Testis (tissue), 3 donors: ENCODE data around the gene RHBDD3. TPM values are rescaled to one million over a fixed set of nuclear protein-coding genes. Genes with fewer than 3 reads are reported as not detected.

Experiments used
- DNase-seq: peaks from one replicate; pipeline ENCODE4 v3.0.0-alpha.2; 2019
- H3K27ac ChIP-seq, 2 donors: fragments of 200-600 bp; sonication (generic); one replicate each; pipeline ENCODE4 v1.5.1; 2019
- H3K27me3 ChIP-seq: fragments of 200-600 bp; sonication (generic); one replicate; pipeline ENCODE4 v1.5.1; 2019
- H3K36me3 ChIP-seq: fragments of 200-600 bp; sonication (generic); one replicate; pipeline ENCODE4 v1.5.1; 2017; ENCODE audit warnings: low read depth; ENCODE audit errors: missing control alignments
- H3K4me1 ChIP-seq: fragments of 200-600 bp; sonication (generic); one replicate; pipeline ENCODE4 v1.5.1; 2019
- H3K4me3 ChIP-seq, 2 donors: fragments of 200-600 bp; sonication (generic); one replicate each; pipeline ENCODE4 v1.5.1; 2017 to 2019
- H3K9me3 ChIP-seq: fragments of 200-600 bp; sonication (generic); one replicate; pipeline ENCODE4 v1.5.1; 2017
- POLR2A ChIP-seq: fragments of 450-650 bp; IDR thresholded peaks from one replicate; pipeline ENCODE4 v1.6.1; 2017; ENCODE audit warnings: antibody characterized with exemption, mild to moderate bottlenecking, moderate library complexity
- WGBS, 2 donors: methylation state at CpG; one replicate each; pipeline ENCODE4 v1.1.5; 2018; 5-methylcytosine and 5-hydroxymethylcytosine counted together
- intact Hi-C: fragments of 100-400 bp; cut with DNase I; formaldehyde crosslinking; loops from one replicate; pipeline ENCODE4 v1.15.1; 2023; ENCODE audit warnings: low total_unique reads
- polyA plus RNA-seq: library from polyadenylated mRNA; stranded (reverse); fragments of 350-450 nt; fragmentation: Illumina TruSeq; extraction: RNeasy Lipid Tissue Mini Kit (QIAGEN cat#74804); gene quantifications from one replicate; pipeline ENCODE4 v1.2.3, GENCODE V29; 2014; ENCODE audit warnings: low read depth, low replicate concordance; ENCODE audit not compliant: insufficient read depth
- total RNA-seq, 2 donors: library from RNA; depleted of rRNA; stranded (reverse); fragments of >200 nt; gene quantifications; one replicate each; pipeline ENCODE4 v1.2.3, GENCODE V29; 2016
- TF ChIP-seq, protein P1 (sequence below), 3 experiments: fragments of 450-650 bp in 2 of 3; fragments of 200-600 bp in 1 of 3; sonication (generic) in 1 of 3; IDR thresholded peaks; one replicate each; pipeline ENCODE4 v1.5.1; 2016 to 2019; ENCODE audit warnings: antibody characterized with exemption in 3 of 3, mild to moderate bottlenecking in 2 of 3, moderate library complexity in 1 of 3

The RHBDD3 gene
- total and polyA plus RNA-seq, 3 donors from 2014 or later = 55.1 to 99.2 (median 66.8) TPM

DNA sequence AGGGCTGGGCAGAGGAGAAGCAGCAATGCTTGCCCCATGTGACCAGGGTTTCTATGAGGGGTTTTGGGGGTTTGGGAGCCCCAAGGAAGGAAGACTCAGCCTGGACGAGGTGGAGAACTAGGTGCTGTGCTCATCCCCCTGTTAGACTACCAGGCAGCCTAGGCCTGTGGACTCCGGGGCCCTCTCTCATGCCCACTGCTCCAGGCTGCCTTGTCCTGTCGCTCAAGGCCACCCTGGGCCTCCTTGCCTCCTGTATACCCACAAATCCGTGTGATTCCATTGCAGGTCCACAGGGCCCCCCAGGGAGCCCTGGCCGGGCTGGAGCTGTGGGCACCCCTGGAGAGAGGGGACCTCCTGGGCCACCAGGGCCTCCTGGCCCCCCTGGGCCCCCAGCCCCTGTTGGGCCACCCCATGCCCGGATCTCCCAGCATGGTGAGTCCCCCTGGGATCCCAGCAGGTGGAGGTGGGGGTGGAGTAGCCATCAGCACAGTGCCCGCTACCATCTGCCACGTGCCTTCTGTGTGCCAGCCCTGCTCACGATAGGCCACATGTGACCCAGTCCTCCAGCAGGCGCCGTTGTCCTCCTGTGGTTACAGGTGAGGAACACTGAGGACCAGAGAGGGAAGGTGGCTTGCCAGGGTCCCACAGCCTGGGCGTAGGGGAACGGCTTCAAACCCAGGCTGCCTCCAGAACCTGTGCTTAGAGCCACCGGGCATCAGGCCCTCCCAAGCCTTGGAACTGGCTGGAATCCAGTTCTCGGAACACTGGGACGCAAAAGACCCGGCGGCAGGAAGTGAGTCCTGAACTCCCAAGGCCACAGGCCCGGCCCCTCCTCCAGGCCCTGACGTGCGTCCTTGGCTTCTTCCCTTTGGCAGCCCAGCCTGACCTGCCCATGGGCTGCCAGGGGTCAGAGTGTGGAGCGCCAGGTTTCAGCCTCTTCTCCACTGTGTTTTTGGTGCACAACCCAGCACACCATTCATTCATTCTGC is 35.5 kb downstream of the RHBDD3 start:
- Histone ChIP-seq H3K27me3 (no peaks in the 10 kb centered on the region), H3K27ac (peak overlapping the region; percentile 19 to 35), H3K4me1 (peaks cover 15% of the 10 kb centered on the region), H3K4me3 (no peak overlapping the region), H3K36me3 (no peaks in the 10 kb centered on the region), H3K9me3 (no peaks in the 10 kb centered on the region)
- TF ChIP-seq POLR2A = no peak
- TF ChIP-seq, protein P1, sequence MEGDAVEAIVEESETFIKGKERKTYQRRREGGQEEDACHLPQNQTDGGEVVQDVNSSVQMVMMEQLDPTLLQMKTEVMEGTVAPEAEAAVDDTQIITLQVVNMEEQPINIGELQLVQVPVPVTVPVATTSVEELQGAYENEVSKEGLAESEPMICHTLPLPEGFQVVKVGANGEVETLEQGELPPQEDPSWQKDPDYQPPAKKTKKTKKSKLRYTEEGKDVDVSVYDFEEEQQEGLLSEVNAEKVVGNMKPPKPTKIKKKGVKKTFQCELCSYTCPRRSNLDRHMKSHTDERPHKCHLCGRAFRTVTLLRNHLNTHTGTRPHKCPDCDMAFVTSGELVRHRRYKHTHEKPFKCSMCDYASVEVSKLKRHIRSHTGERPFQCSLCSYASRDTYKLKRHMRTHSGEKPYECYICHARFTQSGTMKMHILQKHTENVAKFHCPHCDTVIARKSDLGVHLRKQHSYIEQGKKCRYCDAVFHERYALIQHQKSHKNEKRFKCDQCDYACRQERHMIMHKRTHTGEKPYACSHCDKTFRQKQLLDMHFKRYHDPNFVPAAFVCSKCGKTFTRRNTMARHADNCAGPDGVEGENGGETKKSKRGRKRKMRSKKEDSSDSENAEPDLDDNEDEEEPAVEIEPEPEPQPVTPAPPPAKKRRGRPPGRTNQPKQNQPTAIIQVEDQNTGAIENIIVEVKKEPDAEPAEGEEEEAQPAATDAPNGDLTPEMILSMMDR (IDR thresholded peaks at IDR 0.05) = no peak
- intact Hi-C loops = no loop called here
- WGBS, 2 donors = 35 to 52% methylated on average over 11 to 22 of the region's 22 CpGs
- DNase-seq = peak; percentile 81

DNA sequence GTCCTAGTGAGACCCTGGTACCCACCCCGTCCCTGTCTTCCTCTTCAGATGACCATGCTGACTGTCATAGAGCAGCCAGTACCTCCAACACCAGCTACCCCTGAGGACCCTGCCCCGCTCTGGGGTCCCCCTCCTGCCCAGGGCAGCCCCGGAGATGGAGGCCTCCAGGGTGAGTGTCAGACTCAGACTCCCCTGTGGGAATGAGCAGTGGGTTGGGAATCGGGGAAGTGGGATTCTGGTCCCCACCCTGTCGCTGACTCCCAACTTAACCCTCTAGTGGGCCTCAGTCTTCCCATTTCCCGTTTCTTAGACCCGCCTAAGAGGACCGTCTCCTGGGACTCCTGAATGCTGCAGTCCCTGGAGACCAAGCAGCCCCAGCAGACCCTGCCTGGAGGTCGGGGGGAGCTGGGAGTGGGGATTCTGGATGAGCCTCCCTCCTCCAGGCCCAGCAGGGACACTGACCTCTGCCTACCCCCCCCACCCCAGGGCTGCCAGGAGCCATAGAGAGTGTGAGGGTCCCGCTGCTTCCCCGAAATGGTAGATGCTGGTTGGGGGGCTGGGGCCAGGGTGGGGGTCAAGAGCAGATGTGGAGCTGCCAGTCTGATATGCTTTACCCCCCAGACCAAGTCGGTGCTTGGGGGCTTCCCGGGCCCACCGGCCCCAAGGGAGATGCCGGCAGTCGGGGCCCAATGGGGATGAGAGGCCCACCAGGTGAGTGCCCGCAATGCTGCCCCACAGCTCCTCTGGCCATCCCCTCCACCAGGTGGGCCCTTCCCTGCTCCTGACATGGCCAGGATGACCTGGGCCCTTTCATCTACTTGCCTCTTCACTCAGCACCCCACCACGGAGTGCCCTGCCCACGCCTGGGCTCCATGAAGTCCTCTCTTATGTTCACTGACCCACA is 36.6 kb downstream of the RHBDD3 start:
- Histone ChIP-seq H3K36me3 (no peaks in the 10 kb centered on the region), H3K27ac (no peak overlapping the region), H3K4me1 (peaks cover 16% of the 10 kb centered on the region), H3K9me3 (no peaks in the 10 kb centered on the region), H3K27me3 (no peaks in the 10 kb centered on the region), H3K4me3 (no peak overlapping the region)
- TF ChIP-seq, protein P1 (IDR thresholded peaks at IDR 0.05) = no peak
- no peak for TF ChIP-seq POLR2A
- intact Hi-C loops = no loop called here
- 92 to 95% methylated on average over 14 to 19 of the region's 19 CpGs for whole genome bisulfite sequencing, 2 donors
- no peak for DNase-seq

DNA sequence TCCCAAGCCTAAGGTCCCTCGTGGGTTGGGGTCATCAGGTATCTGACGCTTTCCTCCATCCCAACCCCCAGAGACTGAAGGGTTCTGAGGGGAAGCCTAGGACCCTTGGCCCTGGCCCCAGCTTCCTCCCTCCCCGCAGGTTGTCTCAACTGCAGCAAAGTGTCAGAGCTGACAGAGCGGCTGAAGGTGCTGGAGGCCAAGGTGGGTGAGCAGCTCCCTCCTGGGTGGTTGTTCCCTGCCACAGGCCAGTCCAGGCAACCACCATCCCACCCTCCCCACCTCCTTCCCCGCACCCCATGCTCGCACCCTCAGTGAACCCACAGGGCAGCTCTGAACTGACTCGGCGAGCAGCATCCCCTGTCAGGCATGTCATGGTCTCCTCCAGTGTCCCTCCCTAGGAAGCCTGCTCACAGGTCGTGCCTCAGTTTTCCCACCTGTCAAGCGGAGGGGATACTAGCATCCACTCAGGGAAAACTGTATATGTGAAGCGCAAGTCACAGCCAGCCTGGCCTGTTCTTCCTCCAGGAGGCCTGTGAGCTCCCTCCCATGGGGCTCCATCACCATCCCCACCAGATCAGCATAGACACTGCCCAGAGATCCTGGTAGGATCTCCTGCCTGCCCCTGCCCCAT is 41.3 kb downstream of the RHBDD3 start:
- intact Hi-C loops = no loop called here
- H3K4me3 ChIP-seq = no peak overlapping the region
- H3K36me3 ChIP-seq = no peaks in the 10 kb centered on the region
- peak overlapping the region in 1 of 2 donors; percentile 57 for H3K27ac ChIP-seq
- no peak for DNase-seq
- no peaks in the 10 kb centered on the region for H3K9me3 ChIP-seq
- WGBS, 2 donors = 93 to 97% methylated on average over 8 to 11 of the region's 11 CpGs
- H3K27me3 ChIP-seq = no peaks in the 10 kb centered on the region
- TF ChIP-seq, protein P1 (IDR thresholded peaks at IDR 0.05) = no peak
- no peak for TF ChIP-seq POLR2A
- peaks cover 16% of the 10 kb centered on the region for H3K4me1 ChIP-seq

DNA sequence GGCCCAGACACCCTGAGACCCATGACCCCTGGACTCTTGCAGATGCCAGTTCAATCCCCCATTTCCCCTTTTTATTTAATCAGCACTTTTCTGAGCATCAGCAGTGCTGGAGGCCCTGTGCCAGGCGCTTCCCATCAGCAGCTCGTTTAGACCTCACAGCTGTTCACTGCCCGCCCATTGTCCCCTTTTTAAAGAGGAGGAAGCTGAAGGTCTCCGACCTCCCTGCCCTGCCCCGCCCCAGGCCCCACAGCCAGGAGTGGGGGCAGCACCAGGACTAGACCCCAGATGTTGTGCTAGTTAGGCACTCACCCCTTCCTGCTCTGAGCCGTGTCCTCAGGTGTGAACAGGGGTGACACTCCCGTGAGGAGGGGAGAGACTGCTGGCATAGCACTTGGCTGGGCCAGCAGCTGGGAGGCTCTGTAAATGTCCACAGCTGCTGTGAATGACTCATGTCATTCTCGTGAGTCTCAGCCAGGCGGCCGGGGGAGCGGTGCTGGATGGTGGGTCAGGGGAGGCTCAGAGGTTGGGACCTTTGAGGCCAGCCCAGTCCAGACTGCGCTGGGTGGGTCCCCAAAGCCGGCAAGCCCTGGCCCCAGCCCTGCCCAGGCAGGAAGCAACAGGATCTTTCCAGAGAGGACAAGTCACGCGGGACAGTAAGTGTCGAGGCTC is 42.2 kb downstream of the RHBDD3 start:
- peak; percentile 66 for DNase-seq
- no peak overlapping the region for H3K4me3 ChIP-seq
- no peaks in the 10 kb centered on the region for H3K36me3 ChIP-seq
- no peaks in the 10 kb centered on the region for H3K27me3 ChIP-seq
- 36 to 70% methylated on average over 11 to 15 of the region's 16 CpGs for WGBS, 2 donors
- no peak for TF ChIP-seq POLR2A
- TF ChIP-seq, protein P1 (IDR thresholded peaks at IDR 0.05) = no peak
- peaks cover 16% of the 10 kb centered on the region for H3K4me1 ChIP-seq
- no peaks in the 10 kb centered on the region for H3K9me3 ChIP-seq
- peak overlapping the region in 1 of 2 donors; percentile 57 for H3K27ac ChIP-seq
- intact Hi-C loops = no loop called here
